GM12878 (cell line): ENCODE measurements around the gene VAV2. TPM values are rescaled to one million over a fixed set of nuclear protein-coding genes. Genes with fewer than 3 reads are reported as not detected.

ENCODE experiments used
- BACH1 ChIP-seq: fragments of 450-650 bp; IDR thresholded peaks from 2 replicates; pipeline ENCODE4 v1.6.1; 2017; ENCODE audit warnings: mild to moderate bottlenecking, borderline replicate concordance
- BCL3 ChIP-seq: IDR thresholded peaks from 2 replicates; pipeline ENCODE4 v1.6.1; 2011; ENCODE audit warnings: borderline replicate concordance, low read depth, mild to moderate bottlenecking, moderate library complexity, low read length; ENCODE audit not compliant: insufficient read depth, poor library complexity, severe bottlenecking
- BCLAF1 ChIP-seq: fragments of 450-650 bp; IDR thresholded peaks from 2 replicates; pipeline ENCODE4 v1.6.1; 2017; ENCODE audit warnings: antibody characterized with exemption, mild to moderate bottlenecking, moderate library complexity
- BMI1 ChIP-seq: fragments of 450-650 bp; IDR thresholded peaks from 2 replicates; pipeline ENCODE4 v1.6.1; 2016; ENCODE audit warnings: mild to moderate bottlenecking, moderate library complexity, borderline replicate concordance
- CREM ChIP-seq: IDR thresholded peaks from 2 replicates; pipeline ENCODE4 v1.6.1; 2014; ENCODE audit warnings: antibody characterized with exemption, low read depth
- EED ChIP-seq: sonication (generic); IDR thresholded peaks from 2 replicates; pipeline ENCODE4 v1.6.1; 2016; ENCODE audit warnings: antibody characterized with exemption, low read depth
- GABPA ChIP-seq: IDR thresholded peaks from 2 replicates; pipeline ENCODE4 v1.6.1; 2014; ENCODE audit warnings: antibody characterized with exemption, low read depth, mild to moderate bottlenecking, inconsistent platforms
- MEF2A ChIP-seq: IDR thresholded peaks from 2 replicates; pipeline ENCODE4 v1.6.1; 2011; ENCODE audit warnings: low read depth, mild to moderate bottlenecking, low read length, moderate library complexity; ENCODE audit not compliant: insufficient read depth
- MEF2B ChIP-seq: fragments of 450-650 bp; IDR thresholded peaks from 2 replicates; pipeline ENCODE4 v1.6.1; 2018; ENCODE audit warnings: mild to moderate bottlenecking, moderate library complexity; ENCODE audit not compliant: partially characterized antibody, poor library complexity, severe bottlenecking
- NFXL1 ChIP-seq: fragments of 450-650 bp; IDR thresholded peaks from 2 replicates; pipeline ENCODE4 v1.6.1; 2017; ENCODE audit warnings: antibody characterized with exemption, mild to moderate bottlenecking, borderline replicate concordance
- NR2C2 ChIP-seq: IDR thresholded peaks from 2 replicates; pipeline ENCODE4 v1.6.1; 2011; ENCODE audit warnings: borderline replicate concordance, low read depth; ENCODE audit not compliant: control insufficient read depth, insufficient read length
- POLR2A ChIP-seq: IDR thresholded peaks from 2 replicates; pipeline ENCODE4 v1.6.1; 2011; ENCODE audit warnings: low read depth, mild to moderate bottlenecking, low read length
- RB1 ChIP-seq: fragments of 450-650 bp; formaldehyde crosslinking; IDR thresholded peaks from 2 replicates; pipeline ENCODE4 v1.6.1; 2017; ENCODE audit warnings: mild to moderate bottlenecking, borderline replicate concordance
- RELA ChIP-seq: fragments of 450-650 bp; IDR thresholded peaks from 2 replicates; pipeline ENCODE4 v1.8.0; 2014; ENCODE audit warnings: borderline replicate concordance; ENCODE audit not compliant: partially characterized antibody
- SMAD1 ChIP-seq: fragments of 450-650 bp; IDR thresholded peaks from 2 replicates; pipeline ENCODE4 v1.6.1; 2018; ENCODE audit warnings: mild to moderate bottlenecking, low read depth; ENCODE audit not compliant: partially characterized antibody
- SREBF1 ChIP-seq: IDR thresholded peaks from 2 replicates; pipeline ENCODE4 v1.6.1; 2012; ENCODE audit warnings: mild to moderate bottlenecking, low read length
- SUPT20H ChIP-seq: IDR thresholded peaks from 2 replicates; pipeline ENCODE4 v1.6.1; 2011; ENCODE audit warnings: low read depth, mild to moderate bottlenecking, low read length, moderate library complexity, borderline replicate concordance; ENCODE audit not compliant: control insufficient read depth
- YY1 ChIP-seq: IDR thresholded peaks from 2 replicates; pipeline ENCODE4 v1.6.1; 2011; ENCODE audit warnings: low read depth, mild to moderate bottlenecking, low read length
- ZNF217 ChIP-seq: fragments of 450-650 bp; IDR thresholded peaks from 2 replicates; pipeline ENCODE4 v1.6.1; 2017; ENCODE audit warnings: antibody characterized with exemption, mild to moderate bottlenecking
- ZNF274 ChIP-seq: IDR thresholded peaks from one replicate; pipeline ENCODE4 v1.8.0; 2011; ENCODE audit not compliant: insufficient read length, insufficient read depth
- polyA plus RNA-seq, 11 experiments: library from polyadenylated mRNA; depleted of rRNA in 4 of 11; unstranded in 6 of 11; stranded (reverse) in 5 of 11; fragments of >200 nt; fragmentation: Nextera tagmentation in 4 of 11; fragmentation: Illumina TruSeq in 1 of 11; extraction: Ambion mirVana in 4 of 11; extraction: Trizol in 1 of 11; gene quantifications; 1 replicate in 1 of 11; 2 replicates in 10 of 11; pipeline versions ENCODE4 v1.2.1 to v1.2.3, GENCODE V29; 2011 to 2016; ENCODE audit warnings: inconsistent platforms in 2 of 11, missing spikeins in 2 of 11, low read depth in 1 of 11
- total RNA-seq, 4 experiments: library from RNA; depleted of rRNA in 3 of 4; stranded (reverse); fragments of >200 nt in 3 of 4; fragmentation: Illumina TruSeq in 1 of 4; extraction: Trizol in 1 of 4; gene quantifications; 2 replicates each; pipeline versions ENCODE4 v1.2.1 to v1.2.3, GENCODE V29; 2013 to 2021
- TF ChIP-seq, protein P1 (sequence below): fragments of 450-650 bp; IDR thresholded peaks from 2 replicates; pipeline ENCODE4 v1.6.1; 2017; ENCODE audit warnings: mild to moderate bottlenecking
- TF ChIP-seq, protein P2 (sequence below): fragments of 150-350 bp; IDR thresholded peaks from 2 replicates; pipeline ENCODE4 v1.6.1; 2016; ENCODE audit warnings: low read depth, low read length

Gene VAV2
- total and polyA plus RNA-seq, 10 of the 15 experiments (the other 5 are each of a cell fraction or from before 2014, with no cell fraction given): 0.13 to 43.9 (median 16.9) TPM

DNA sequence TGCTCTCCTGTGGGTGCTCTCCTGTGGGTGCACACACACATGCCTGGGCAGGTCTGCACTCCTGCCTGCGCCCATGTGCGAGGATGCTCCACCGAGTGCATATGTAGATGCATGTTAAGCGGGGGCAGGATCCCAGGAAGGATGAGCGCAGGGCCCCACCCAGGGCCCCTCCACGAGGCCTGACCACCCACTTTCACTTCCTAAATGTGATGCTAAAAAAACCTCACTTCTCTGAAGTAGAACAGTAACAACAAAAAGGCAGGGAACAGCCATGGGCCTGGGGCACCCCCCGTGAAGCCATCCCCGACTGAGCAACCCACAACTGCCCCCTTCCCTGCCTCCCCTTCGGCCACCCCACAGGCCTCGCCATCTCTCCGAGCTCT, 205.8 kb downstream of the VAV2 start (continued):
- TF ChIP-seq BCL3 (no peak), GABPA (no peak), SUPT20H (no peak), ZNF217 (no peak), MEF2A (peak; percentile 82), RELA (no peak), CREM (peak; percentile 61; the same call in 1 of the 2 replicates), SREBF1 (no peak), POLR2A (peak; percentile 51), SMAD1 (no peak), BMI1 (no peak), NFXL1 (no peak), RB1 (no peak), EED (peak; percentile 80), ZNF274 (no peak), MEF2B (peak; percentile 71), BCLAF1 (no peak), BACH1 (no peak), NR2C2 (no peak), YY1 (peak; percentile 29; the same call in 1 of the 2 replicates)
- TF ChIP-seq, protein P1, sequence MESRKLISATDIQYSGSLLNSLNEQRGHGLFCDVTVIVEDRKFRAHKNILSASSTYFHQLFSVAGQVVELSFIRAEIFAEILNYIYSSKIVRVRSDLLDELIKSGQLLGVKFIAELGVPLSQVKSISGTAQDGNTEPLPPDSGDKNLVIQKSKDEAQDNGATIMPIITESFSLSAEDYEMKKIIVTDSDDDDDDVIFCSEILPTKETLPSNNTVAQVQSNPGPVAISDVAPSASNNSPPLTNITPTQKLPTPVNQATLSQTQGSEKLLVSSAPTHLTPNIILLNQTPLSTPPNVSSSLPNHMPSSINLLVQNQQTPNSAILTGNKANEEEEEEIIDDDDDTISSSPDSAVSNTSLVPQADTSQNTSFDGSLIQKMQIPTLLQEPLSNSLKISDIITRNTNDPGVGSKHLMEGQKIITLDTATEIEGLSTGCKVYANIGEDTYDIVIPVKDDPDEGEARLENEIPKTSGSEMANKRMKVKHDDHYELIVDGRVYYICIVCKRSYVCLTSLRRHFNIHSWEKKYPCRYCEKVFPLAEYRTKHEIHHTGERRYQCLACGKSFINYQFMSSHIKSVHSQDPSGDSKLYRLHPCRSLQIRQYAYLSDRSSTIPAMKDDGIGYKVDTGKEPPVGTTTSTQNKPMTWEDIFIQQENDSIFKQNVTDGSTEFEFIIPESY: no peak
- TF ChIP-seq, protein P2, sequence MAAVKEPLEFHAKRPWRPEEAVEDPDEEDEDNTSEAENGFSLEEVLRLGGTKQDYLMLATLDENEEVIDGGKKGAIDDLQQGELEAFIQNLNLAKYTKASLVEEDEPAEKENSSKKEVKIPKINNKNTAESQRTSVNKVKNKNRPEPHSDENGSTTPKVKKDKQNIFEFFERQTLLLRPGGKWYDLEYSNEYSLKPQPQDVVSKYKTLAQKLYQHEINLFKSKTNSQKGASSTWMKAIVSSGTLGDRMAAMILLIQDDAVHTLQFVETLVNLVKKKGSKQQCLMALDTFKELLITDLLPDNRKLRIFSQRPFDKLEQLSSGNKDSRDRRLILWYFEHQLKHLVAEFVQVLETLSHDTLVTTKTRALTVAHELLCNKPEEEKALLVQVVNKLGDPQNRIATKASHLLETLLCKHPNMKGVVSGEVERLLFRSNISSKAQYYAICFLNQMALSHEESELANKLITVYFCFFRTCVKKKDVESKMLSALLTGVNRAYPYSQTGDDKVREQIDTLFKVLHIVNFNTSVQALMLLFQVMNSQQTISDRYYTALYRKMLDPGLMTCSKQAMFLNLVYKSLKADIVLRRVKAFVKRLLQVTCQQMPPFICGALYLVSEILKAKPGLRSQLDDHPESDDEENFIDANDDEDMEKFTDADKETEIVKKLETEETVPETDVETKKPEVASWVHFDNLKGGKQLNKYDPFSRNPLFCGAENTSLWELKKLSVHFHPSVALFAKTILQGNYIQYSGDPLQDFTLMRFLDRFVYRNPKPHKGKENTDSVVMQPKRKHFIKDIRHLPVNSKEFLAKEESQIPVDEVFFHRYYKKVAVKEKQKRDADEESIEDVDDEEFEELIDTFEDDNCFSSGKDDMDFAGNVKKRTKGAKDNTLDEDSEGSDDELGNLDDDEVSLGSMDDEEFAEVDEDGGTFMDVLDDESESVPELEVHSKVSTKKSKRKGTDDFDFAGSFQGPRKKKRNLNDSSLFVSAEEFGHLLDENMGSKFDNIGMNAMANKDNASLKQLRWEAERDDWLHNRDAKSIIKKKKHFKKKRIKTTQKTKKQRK: no peak
